ENCODE results near the gene KAZN.

Gene KAZN

DNA sequence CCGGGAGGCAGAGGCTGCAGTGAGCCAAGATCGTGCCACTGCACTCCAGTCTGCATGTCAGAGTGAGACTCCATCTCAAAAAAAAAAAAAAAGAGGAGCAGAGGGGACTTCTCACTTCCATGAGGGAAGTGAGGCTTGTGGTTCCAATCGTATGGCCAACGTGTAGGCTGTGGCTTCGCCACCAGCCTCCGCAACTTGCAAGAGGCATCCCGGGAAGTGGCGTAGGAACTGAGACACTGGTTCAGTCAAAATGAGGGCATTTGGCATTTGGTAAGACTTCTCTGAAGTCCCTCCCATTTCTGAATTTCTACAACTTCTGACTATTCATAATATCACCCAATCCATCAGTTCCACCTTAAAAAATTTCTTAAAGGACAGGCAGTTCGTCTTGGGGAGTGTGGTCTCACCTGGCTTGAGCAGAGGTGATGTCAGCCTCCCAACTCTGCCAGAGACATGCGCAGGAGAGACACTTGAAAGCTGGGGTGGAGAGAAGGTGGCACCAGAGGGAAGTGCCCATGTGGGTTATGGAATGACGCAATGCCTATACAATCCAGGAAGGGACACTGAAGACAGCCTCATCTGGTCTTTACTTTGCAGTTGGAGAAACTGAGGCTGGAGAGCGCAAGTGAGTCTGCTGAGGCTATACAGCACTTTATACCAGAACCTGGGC lies 17.2 kb downstream of the KAZN start:
- DNase-seq, result no peak

DNA sequence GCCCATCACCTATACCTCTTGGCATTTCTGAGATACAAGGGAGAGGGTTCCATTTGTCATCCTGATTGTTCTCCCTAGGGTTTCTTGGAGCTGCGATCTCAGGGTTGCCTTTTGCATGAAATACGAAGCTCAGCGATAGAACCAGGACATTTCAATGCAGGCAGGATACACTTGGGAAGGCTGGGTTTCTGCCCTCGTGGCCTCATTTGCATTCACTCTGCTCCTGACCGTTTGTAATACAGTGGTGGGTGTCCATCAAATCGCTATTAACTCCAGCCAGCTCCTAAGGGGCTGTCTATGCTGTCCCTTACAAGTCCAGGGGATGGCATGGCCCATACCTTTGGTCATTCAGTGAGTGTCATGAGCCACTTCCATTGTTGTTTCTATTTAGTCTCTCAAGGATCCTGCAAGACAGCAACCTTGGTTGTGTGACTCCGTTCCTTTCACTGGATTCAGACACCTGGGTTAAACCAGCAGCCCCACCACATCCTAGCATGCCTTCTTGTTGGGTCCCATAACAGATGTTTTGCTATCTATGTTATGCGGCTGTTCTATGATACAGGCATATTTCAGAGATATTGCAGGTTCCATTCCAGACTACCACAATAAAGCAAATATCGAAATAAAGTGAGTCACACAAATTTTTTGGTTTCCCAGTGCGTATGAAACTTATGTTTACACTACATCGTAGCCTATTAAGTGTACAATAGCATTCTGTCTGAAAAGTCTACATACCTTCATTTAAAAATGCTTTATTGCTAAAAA lies 18.3 kb downstream of the KAZN start:
- no peak for DNase-seq

DNA sequence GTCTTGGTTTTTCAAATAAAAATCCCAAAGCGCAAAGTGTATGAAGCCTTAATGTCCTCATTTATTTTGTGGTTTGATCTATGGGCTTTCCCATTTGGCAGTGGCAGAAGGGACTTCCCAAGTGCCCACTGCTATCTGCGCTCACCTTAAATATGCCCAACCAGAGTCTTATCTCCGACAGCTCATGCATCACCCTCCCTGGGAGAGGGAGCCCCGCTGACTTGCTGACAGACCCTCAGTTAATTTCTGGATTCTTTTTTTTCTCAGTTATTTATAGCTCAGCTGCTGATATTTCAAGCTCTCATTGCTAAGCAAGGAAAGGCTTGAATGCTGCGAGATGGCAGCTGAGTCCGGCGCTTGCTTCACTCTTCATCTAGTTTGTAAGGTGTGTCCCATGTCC lies 19.3 kb downstream of the KAZN start:
- DNase-seq, result no peak

DNA sequence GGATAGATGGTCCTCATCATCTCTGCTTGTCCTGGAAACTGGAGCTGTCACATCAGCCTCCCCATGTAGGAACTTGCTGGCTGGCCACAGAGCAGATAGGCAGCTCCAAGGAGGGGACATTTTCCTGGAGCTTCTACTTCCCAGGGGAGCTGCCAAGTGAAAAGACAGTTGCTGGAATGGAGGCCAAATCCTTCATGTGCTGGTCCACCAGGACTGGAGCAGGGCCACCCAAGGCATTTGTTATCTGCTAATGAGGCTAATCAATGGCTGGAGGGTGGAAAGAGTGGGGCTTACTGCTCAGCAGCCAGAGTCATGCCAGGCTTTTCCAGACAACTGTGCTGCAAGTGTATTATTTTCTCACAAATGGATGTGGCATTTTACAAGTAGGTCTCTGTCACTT lies 22.5 kb downstream of the KAZN start:
- DNase-seq, result no peak

DNA sequence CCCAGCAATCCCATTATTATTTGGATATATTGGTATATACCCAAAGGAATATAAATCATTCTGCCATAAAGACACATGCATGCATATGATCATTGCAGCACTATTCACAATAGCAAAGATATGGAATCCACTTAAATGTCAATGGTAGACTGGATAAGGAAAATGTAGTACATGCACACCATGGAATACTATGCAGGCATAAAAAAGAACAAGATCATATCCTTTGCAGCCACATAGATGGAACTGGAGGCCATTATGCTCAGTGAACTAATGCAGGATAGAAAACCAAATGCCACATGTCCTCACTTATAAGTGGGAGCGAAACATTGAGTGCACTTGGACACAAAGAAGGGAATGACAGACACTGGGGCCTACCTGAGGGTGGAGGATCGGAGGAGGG lies 24.6 kb downstream of the KAZN start:
- no peak for DNase-seq

DNA sequence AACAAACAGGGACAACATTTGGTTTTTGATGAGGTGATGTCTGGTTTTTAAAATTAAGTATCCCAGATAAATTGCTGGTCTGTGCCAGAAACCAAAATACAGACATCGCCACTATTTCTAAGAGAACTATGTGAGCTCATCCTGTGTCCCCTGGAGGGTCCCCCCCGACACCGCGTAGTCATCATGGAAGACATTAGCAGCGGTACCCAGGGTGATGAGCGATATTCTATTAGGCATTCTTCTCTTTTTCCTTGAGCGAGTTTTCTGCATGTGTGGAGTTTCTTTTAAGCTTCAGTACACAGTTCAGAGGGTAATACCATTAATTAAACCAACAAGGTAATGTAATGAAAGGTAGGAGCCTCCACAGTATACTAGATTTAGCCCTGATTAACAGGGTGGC lies 26.5 kb downstream of the KAZN start:
- DNase-seq, result no peak

DNA sequence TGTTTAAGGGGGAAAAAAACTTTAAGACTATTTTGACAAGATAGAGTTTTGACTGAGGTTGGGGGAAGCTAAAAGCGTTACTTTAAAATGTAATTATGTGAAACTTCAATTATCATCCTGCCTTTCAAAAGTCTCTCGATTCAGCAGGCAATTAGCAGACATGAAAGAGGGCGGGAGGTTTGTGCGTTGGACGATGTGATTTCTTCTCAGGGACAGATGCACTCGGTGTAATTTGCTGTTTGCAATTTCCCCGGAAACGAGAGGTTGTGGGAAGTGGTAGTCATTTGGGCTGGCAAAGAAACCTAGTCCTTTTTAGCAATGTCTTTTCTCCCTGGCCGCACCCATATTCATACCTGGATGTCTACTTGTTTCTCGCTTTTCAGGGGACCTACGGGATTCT lies 27.1 kb downstream of the KAZN start:
- DNase-seq, result no peak

DNA sequence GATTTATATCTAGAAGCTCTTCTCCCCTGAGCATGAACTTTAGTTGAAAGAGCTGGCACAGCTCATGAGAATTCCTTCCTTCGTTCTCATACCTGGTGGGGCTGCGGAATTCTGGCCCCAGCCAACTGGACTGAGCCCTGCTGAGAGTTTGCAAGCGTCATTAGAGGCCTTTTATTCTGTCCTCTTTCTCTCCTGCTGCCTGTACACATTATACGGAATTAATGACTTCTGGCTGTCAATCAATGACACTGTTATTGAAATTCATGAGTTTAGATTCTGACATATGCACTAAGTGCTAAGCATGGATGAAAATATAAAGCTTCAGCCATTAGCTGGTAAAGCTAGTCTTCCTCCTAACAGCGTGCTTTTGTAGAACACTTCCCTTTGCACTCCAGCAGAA lies 27.5 kb downstream of the KAZN start:
- DNase-seq, result no peak

DNA sequence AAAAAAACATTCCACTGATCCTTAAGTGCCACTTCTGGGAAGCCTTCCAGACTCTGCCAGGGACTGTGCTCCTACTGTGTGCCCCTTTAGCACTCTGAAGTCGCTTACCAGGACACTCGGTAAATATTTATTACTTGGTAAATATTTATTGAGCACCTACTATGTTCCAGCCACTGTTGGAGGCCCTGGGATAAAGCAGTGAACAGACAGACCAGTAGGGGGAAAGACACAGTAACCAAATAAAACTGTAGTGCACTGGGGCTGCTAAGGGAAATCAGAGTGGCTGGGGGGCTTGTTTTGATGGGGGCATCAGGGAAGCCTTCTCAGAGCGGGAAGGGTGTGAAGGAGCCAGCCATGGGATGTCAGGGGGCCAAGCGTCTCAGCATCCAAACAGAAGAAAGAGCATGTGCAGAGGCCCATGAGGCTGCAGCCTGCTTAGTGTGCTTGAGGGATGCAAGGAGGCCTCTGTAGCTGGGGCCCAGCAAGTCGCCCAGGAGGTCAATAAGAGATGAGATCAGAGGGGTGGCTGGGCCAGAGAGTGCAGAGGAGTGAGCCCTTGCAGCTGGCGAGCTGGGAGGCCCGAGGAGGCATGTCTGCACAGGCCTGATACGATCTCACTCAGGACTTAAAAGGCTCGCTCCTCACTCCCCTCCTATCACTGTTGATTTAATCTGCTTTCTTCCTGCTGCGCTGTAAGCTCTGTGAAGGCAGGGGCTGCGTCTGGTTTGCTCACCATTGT lies 28.6 kb downstream of the KAZN start:
- DNase-seq, result no peak

DNA sequence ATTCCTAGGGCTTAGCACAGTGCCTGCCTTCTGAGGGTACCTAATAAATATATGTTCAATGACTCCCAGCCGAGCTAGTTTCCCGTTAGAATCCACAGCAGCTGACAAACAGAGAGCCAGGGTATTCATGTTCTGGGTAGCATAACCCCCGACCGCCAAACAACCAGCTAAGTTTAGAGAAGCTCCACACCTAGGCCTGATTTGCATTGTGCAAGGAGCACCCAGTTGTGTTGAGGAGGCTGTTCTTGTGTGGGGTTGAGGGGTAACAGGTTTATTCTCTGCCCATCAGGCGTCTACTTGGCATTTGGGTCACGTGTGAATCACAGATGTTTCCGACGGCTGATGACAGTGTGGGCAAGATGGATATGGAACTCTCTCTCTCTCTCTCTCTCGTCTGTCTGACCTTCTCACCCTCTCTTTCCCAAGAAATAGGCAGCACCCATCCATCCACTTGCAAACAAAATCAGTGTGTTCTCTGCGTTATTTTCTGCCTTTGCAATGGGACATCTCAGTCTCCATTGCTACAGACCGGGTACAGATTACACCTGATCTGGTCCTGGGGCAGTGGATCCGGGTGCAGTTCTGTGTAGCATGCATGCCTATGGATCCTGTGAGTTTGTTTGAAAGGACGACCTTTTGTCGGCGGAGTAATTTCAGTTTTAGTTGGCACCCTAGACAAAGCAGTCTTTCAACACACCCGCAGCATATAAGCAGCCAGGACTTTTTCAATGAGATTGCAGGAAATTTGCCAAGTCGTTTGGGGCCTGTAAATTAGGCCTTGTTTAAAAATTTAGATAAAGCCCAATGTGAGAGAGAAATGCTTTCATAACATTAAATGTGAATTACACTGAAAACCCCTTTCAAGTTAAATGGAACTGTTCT lies 29.4 kb downstream of the KAZN start:
- no peak for DNase-seq

DNA sequence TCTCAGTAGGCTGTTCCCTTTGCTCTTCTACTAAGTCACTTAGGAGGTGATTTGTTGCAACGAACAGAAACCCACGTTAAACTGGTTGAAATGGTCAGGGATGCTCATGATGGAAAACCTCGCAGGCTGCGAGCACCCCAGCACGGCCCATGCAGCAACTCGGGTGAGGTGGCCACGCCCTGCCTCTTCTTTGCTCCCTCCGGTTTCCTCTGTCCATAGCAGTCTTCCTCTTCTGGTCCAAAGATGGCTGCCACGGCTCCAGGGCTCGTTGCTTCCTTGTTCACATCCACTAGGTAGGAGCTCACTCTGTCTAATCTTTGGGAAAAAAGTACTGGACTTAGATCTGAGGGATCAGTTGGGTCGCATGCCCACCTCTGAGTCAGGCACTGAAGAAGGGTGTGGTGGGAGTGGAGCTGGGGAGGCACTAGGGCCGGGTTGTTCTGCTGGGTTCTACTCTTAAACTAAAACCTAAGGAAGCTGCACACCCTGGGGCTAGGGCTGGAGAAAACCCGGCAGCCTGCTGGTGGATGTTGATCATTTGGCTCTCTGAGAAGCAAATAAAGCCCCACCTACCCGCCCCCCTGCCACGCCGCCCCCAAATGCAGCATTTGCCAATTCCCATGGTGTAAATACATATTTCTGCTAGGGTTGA lies 31.0 kb downstream of the KAZN start:
- no peak for DNase-seq

DNA sequence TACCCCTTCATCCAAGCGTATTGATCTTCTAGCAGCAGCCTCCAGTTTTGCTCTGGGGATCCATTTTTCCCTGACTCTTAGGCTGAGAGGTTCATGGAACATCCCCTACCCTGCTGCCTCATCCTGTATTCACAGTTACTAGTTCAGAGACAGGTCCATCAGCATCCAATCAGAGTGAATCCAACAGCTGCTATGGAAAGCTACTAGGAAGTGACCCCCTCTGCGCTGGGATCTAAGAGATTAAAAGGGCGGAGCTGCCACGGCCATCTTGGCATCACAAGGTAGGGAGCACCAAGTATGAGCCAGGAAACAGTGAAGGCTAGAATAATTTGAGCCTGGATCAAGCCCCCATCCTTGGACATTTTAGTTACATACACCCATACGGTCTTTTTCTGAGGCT lies 32.5 kb downstream of the KAZN start:
- no peak for DNase-seq

DNA sequence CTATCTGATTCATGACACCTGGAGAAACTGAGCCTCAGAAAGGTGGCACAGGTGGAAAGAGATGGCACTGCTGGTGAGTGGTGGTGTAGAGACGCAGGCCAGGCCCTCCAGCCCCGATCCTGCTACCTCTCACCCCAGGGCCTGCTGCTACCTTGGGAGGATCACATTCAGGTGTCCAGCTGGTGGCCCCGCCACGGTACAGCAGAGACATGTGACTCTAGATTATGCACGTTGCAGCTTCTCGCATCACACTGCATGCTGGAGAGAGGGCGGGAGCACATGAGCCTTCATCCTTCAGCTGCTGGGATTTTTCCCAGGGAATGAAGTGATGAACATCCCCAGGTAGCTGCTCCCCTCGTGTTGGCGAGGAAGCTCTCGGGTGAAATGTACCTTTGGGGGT lies 32.9 kb downstream of the KAZN start:
- DNase-seq, result no peak

DNA sequence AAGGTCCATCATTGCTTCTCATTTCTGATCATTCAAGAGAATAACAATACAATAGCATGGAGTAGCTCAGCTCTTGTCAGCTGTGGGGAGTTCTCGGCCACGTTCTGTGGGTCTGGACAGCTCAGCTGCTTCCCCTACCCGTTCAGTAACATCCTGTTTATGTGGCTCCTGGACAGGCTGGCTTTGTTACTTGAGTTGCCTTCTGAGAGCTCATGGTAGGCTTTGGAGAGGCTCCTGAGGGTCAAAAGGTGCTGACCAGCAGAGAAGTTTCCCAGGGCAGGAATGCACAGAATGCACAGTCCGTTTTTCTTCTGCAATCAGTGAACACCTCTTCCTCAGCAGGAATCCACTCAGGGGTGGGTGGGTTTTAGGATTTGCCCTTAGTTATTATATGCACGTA lies 36.0 kb downstream of the KAZN start:
- no peak for DNase-seq

DNA sequence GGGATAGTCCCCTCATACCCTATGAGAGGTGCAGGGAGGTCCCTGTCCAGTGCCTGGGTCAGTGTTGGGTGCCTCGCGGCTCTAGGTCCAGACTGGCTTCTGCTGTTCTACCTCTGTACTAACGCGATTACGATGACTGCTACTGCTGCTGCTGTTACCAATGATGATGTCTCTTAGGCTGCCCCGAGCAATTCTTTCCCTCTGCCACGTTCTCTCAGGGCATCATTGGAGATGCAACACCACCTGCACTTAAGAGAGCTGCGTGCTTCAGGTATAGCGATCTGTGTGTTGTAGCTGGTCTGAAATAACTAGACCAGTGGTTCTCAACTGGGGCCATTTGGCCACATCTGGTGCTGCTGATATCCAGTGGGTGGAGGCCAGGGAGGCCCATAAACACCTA lies 36.9 kb downstream of the KAZN start:
- DNase-seq, result no peak

DNA sequence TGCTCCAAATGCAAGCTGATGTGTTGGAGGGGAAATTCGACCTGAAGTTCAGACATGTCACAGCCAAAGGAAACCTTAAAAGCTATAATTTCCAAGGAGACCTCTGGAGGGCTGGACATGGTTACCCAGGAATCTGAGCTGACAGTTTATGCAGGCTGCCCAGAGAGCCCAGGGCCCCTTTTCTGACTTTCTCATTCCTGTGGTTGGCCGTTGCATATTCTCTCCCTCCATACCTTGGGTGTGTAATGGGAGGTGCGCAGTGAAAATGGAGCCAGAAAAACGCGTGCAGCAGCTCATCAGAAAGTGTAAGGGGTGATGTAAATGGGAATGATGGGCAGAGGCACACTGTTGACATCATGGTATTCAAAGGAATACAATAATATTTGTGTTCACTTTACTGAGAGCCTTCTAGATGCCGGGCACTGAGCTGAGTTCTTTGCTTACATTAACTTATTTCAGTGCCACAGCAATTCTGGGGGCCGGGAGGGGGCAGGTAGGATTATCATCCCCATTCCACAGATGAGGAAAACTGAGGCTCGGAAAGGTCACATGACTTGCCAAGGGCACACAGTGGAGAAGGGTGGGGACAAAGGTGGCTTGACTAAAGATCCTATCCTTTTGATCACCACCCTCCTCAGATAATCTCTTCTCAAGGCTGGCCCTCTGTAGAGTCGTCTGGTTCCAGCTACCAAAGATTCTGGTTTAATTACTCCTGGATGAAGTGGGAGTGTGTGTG lies 38.6 kb downstream of the KAZN start:
- no peak for DNase-seq

DNA sequence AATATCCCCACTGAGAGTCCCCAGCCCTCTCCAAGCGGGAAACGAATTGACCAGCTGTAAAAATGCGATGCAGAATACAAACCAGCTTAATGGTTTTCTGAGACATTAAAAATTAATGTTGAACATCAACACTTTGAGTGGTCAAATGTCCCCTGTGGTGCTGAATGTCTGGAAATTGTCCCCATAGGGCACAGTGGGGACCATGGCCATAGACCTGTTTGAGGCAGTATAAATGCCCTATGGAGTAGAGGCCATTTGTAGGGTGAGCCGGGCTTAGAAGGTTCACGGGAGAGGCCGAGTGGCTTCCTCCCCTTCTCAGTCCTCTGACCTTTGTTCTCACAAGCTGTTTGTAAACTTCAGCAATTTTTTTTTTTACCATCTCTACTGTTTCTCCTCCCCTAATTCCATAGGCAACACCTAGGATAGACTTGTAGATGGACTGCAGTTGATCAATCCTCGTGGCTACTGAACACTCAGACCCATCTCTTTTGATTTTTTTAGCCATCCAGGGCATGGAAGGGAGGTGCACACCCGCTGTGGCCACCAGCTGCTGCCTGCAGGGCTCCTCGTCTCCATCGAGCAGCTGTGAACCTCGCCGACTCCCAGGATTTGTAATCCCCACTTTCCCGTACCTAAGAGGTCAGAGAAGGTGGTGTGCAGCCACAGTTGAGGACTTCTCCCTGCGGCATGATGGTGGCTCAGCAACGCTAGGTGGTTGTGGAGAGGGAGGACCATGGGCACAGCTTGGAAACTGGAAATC lies 41.0 kb downstream of the KAZN start:
- no peak for DNase-seq

DNA sequence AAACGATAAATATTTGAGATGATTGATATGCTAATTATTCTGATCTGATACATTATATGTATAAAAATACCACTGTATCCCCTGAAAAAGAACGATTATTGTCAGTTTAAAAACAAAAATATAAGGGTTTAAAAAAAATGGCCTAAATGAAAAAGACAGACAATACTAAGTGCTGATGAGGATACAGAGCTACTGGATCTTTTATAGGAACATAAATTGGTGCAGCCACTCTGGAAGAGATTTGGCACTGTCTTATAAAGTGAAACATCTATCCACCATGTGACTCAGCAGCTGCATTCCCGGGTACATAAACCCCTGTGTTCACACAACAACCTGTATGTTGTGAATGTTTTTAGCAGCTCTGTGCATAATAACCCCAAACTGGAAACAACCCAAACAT lies 44.2 kb downstream of the KAZN start:
- DNase-seq, result no peak

DNA sequence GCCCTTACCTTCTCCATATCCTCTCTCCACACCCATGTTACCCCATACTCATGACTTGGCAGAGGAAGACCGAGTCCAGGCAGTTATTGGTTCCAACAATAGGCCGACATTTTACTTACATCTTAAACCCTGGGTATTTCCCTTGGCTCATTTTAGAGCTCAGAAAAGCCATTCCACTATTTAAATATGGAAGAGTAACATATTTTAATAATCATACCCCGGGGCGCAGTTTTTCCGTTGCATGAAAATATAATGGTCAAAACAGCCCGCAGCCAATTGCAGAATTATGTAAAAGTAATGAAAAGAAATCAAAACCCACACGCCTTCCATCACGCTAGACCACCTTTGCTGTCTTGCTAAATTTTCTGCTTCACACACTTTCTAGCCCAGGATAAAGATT lies 48.5 kb downstream of the KAZN start:
- no peak for DNase-seq

DNA sequence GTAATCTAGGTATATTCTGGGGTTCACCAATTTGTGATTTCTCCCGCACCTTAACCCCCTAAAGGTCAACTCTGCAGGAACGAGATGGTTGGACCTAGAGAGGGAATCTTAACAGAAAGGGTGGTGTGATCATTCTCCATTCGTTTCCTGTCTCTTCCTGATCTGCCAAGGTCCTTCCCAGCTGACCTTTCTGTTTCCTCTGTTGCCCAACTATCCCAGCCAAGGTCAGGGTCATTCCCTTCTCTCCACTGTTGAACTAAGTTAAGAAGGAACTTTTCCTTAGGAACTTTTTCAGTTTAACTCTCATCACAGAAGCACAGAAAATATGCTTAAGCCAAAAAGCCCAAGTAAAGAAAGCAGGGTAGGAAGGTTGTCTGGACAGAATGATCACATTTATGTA lies 49.3 kb downstream of the KAZN start:
- no peak for DNase-seq

DNA sequence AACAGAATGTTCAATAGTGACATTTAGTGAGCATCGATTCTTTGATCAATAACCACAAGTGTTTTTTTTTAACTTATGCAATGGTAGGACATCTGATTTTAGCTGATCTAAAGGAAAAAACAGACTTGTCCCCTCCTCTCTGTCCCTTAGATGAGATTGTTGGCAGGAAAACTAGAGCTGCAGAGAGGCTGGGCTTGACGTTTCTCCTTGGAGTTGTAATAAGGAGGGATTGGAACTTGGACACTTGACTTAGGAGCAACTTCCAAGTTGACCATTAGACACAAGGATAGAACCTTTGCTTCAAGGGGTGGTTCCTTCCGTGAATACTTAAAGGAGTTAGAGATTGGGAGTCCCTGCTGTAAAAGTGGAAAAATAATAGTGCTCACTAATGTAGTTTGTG lies 49.9 kb downstream of the KAZN start:
- no peak for DNase-seq

Data from activated CD8-positive, alpha-beta memory T cell treated with anti-CD3 and anti-CD28 coated beads for 24 hours (primary cell).